Endometrial microvascular endothelial cells (primary cell): ENCODE measurements around the gene TRIP11. TPM values are rescaled to one million over a fixed set of nuclear protein-coding genes. Genes with fewer than 3 reads are reported as not detected.

Experiments used
- in situ Hi-C: cut with HindIII; loops from 2 replicates; pipeline ENCODE4 v1.10.0; 2017; ENCODE audit warnings: low sequenced_read_pairs, low pct_unique_long_range_greater_than_20kb; ENCODE audit errors: inconsistent ontology term
- total RNA-seq: library from RNA; depleted of rRNA; stranded (reverse); fragments of >200 nt; gene quantifications from one replicate; pipeline ENCODE4 v1.2.3, GENCODE V29; 2015; ENCODE audit errors: inconsistent ontology term

The TRIP11 gene
- total RNA-seq, 1 donor from 2014 or later = 11.4 TPM

DNA sequence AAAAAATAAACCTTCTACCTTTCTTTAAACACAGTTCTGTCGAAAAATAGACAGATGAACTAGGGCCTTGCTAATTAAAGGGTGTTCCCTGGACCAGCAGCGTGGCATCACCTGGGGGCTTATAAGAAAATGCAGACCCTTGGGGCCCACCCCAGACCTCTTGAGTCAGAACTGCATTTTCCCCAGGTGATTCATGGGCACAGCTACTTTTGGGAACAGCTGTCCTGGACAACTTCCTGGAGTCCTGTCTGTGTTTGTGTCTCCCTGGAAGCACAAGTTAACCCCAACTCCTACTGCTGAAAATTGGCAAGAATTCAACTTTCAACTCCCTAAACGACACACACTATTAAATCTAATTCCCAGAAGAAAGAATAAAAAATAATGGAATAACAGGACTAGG lies 110.2 kb downstream of the TRIP11 start:
- in situ Hi-C loops = no loop called here

DNA sequence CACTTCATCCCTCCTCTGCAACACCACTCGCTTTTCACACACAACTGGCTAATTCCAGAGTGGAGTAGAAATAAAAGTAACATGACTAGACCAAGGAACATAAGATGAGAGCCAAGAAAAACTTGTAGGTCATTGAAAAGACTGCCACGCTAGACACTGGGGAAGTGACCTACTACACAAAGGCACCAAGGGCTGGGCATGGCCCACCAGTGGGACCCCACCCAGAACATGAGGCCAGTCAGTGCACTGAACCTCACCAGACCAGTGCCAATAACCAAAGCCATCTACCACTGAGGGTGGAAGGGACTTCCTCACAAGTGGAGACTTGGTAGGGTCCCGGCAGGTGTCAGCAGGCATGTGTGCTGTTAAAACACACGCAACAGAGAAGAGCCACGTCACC lies 112.1 kb downstream of the TRIP11 start:
- in situ Hi-C loops = no loop called here

DNA sequence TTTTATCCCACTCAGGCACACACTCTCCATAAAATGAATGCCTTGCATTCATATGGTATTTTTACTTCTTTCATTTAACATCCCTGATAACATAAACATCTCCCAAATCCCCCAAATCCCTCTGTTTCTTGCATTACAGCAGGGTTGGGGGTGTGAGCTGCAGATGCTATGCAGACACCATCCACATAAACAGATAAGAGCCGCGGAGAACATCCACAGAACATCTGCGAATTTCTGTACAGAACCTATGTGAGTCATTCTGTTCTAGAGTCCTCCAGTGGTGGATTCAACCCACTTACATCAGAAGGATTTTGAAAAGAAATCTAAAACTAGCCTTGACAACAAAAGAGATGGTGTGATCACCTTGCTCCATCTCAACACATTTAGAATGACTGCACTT lies 112.7 kb downstream of the TRIP11 start:
- in situ Hi-C loops = no loop called here

DNA sequence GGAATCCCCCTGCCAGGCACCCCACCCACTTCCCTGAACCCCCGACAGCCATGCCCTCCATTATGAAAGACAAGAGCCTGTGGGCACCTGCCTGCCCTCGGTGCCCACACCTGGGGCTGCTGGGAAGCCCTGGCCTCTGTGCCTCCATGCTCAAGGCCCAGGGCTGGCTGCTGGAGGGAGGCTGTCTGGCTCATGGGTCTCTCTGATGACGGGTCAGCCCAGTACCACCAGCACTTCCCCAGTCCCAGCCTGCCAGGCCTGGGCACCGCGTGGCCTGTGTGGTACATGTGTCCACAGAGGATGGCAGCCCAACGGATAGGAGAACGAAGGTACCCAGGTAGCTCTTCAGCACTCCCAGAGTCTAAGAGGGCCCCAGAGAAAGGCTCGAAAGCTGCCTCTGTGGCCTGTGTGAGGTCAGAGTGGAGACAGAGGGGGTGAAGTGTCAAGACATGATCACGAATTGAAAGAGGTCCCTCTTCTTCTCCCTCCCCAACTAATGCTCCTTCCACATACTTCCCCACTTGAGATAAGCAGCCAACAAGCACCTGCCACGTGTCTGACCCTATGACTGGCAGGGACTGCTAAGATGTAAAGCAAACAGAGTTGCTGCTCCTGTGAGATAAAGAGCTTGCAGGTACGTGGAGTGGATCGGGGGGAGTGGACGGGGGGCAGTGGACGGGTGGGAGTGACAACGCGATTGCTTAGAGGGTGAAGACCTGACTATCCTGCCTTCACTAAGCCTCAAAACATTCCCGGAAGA lies 113.5 kb downstream of the TRIP11 start:
- in situ Hi-C loops = no loop called here

DNA sequence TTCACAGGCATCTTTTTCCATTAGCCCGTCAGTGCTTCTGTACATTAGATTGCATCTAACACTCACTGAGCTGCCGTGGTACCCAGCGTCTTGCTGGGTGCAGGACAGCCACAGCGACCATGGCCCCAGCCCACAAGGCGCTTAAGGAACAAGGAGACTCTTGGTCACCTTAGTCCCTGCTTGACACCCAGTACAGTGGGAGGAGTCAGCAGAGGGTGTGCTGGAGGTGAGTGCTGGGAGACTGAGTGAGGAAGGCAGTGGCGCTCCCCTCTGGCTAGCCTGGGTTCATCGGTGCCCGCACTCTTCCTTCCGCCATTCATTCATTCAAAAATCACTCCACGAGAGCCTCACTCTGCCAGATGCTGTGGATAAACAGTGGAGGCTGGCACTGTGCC lies 114.1 kb downstream of the TRIP11 start:
- in situ Hi-C loops = no loop called here

DNA sequence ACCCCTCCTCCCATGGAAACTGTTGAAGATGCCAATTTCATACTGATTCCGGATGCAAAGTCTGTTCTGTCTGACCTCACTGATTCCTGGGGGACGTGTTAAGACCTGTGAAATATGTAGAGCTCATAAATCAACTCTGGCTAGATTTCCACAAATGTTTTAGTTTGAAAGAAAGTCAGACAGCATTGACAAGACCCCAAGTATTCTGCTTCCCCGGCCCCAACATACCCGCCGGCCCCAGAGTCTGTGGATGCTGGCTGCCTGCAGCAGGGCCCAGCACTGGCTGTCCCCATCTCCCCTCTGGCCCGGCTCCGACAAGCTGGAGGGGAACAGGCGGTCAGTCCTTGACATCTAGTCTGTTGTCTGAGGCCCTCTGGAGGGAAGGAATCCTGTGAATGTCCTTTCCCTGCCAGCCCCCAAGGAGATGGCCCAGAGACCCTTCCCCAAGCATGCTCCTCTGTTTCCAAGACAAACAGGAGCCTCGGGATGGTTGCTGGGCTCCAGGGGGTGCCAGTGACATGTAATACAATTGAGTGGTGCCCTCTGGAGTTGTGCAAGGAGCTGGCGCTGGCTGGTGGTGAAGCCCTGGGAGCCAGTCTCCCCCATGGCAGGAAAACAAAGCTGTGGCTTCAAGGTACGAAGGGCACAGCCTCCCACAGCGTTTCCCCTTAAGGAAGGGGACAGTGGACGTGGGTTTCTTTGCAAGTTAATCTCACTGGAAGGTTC lies 114.7 kb downstream of the TRIP11 start:
- in situ Hi-C loops = no loop called here

DNA sequence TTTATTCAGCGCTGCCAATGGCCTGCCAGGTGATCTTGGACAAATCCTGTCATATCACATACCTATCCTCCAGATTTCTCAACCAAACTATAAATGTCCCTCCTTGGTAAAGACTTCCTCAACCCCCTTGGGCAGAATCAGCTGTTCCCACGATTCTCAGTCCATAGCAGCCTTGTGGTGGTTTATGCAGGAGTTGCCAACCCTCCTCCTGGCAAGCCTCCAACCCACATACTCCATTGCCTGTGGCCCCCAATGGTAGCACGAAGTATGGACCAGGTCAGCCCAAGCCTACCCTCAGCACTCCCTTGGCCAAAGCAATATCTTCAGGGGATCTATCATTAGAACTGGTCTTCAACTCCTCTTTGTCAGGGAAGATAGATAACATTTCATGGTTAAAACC lies 119.3 kb downstream of the TRIP11 start:
- in situ Hi-C loops = no loop called here

DNA sequence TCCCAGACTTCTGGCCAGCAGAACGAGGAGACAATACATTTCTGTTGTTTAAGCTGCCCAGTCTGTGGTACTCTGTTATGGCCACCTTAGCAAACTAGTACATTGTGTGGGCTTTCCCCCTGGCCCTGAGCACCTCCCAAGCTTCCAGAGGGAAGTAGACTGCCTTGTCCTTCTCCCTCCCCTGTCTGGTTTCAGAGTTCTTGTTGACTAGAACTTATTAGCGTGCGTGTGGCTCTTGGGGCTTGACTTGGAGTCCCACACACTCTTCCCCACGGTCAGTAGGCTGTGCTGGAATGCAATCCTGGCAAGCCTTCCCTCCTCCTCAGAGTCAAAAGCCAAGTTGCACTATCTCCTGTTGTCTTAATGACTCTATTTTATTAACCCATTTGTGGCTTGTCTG lies 120.0 kb downstream of the TRIP11 start:
- in situ Hi-C loops = no loop called here

DNA sequence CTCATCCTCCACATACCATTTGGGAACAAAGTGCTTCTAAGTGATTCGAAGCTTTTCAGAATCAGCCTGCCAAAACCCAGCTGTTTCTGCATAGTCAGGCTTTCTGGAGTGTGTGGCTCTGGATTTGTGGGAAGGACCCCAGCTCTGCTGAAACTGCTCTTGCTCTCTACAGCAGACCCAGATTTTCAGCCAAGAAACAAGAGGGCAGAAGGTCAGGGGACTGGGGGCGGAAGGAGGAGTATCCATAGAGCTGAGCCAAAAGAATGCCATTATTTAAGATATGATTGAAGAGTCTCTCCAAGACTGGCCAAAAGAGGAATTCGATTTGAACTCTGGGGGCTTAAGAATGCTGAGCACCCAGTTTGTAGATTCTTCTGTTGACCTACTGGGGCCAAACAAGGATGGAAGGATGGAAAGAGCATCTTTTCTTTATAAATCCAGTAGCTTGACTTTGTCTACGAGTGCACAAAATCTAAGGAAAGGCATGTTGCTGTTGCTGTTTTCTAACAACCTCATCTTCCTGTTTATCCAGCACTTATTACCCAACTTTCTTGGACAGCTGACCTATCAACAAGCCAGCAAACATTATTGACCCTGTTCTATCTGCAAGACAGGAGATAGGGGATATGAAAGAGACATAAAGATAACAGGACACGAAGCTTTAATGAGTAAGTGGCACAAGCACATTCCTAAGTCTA lies 121.5 kb downstream of the TRIP11 start:
- in situ Hi-C loops = no loop called here

Other genes starting within 250 kb of the TRIP11 start
- not detected for gene TC2N, start 172.5 kb downstream of the TRIP11 start, total RNA-seq
- gene FBLN5, start 92.4 kb downstream of the TRIP11 start, total RNA-seq = 0.28 TPM
- gene ATXN3, start 66.5 kb upstream of the TRIP11 start, total RNA-seq = 74.9 TPM
- gene NDUFB1, start 81.6 kb upstream of the TRIP11 start, total RNA-seq = 634 TPM
- gene CPSF2, start 81.9 kb upstream of the TRIP11 start, total RNA-seq = 76.0 TPM